GM23248 (cell line): ENCODE data around the gene TECPR2. TPM values are rescaled to one million over a fixed set of nuclear protein-coding genes. Genes with fewer than 3 reads are reported as not detected.

Experiments
- DNase-seq: peaks from one replicate; pipeline ENCODE4 v3.0.0-alpha.2; 2015
- H2AFZ ChIP-seq: fragments of 200-600 bp; sonication (generic); 2 replicates; pipeline ENCODE4 v1.6.1; 2016; ENCODE audit warnings: antibody characterized with exemption
- H3F3A ChIP-seq: fragments of 200-600 bp; sonication (generic); 2 replicates; pipeline ENCODE4 v1.6.1; 2016; ENCODE audit warnings: mild to moderate bottlenecking, antibody characterized with exemption, mixed run types; ENCODE audit not compliant: insufficient read depth
- H3K27ac ChIP-seq: fragments of 200-600 bp; sonication (generic); 2 replicates; pipeline ENCODE4 v1.5.1; 2016; ENCODE audit warnings: mild to moderate bottlenecking
- H3K27me3 ChIP-seq: fragments of 200-600 bp; sonication (generic); replicated peaks from 2 replicates; pipeline ENCODE4 v1.6.1; 2016; ENCODE audit warnings: mild to moderate bottlenecking; ENCODE audit not compliant: insufficient read depth
- H3K36me3 ChIP-seq: fragments of 200-600 bp; sonication (generic); 2 replicates; pipeline ENCODE4 v1.6.1; 2016; ENCODE audit warnings: low read depth, mild to moderate bottlenecking
- H3K4me1 ChIP-seq: fragments of 200-600 bp; sonication (generic); 2 replicates; pipeline ENCODE4 v1.6.1; 2016; ENCODE audit warnings: mild to moderate bottlenecking; ENCODE audit not compliant: insufficient read depth
- H3K4me2 ChIP-seq: fragments of 200-600 bp; sonication (generic); one replicate; pipeline ENCODE4 v1.6.1; 2016; ENCODE audit warnings: mild to moderate bottlenecking; ENCODE audit not compliant: unreplicated experiment
- H3K4me3 ChIP-seq: fragments of 200-600 bp; sonication (generic); 2 replicates; pipeline ENCODE4 v1.5.1; 2016; ENCODE audit warnings: mild to moderate bottlenecking
- H3K79me2 ChIP-seq: fragments of 200-600 bp; sonication (generic); 2 replicates; pipeline ENCODE4 v1.6.1; 2016; ENCODE audit warnings: mild to moderate bottlenecking; ENCODE audit not compliant: insufficient read depth
- H3K9ac ChIP-seq: fragments of 200-600 bp; sonication (generic); 2 replicates; pipeline ENCODE4 v1.6.1; 2016; ENCODE audit warnings: mild to moderate bottlenecking
- H3K9me2 ChIP-seq: fragments of 200-600 bp; sonication (generic); 2 replicates; pipeline ENCODE4 v1.6.1; 2016; ENCODE audit warnings: mixed run types, mild to moderate bottlenecking, moderate library complexity; ENCODE audit not compliant: insufficient read depth
- H3K9me3 ChIP-seq: fragments of 200-600 bp; sonication (generic); one replicate; pipeline ENCODE4 v1.6.1; 2017; ENCODE audit warnings: low read depth
- H4K20me1 ChIP-seq: fragments of 200-600 bp; sonication (generic); 2 replicates; pipeline ENCODE4 v1.6.0; 2016; ENCODE audit not compliant: insufficient read depth
- EZH2 ChIP-seq: fragments of 200-600 bp; sonication (generic); IDR thresholded peaks from 2 replicates; pipeline ENCODE4 v1.6.1; 2018; ENCODE audit warnings: antibody characterized with exemption, mild to moderate bottlenecking; ENCODE audit not compliant: insufficient read depth, poor library complexity, severe bottlenecking
- EZH2phosphoT487 ChIP-seq: fragments of 200-600 bp; sonication (generic); IDR thresholded peaks from 2 replicates; pipeline ENCODE4 v1.6.1; 2018; ENCODE audit warnings: antibody characterized with exemption, moderate library complexity, mild to moderate bottlenecking, low read depth; ENCODE audit not compliant: insufficient read depth
- WGBS, 2 experiments: methylation state at CpG; one replicate each; pipeline ENCODE4 v1.1.6; 2015 to 2017; ENCODE audit warnings: low lambda C conversion rate in 2 of 2, low coverage in 1 of 2; ENCODE audit errors: missing lambda C conversion rate in 2 of 2; 5-methylcytosine and 5-hydroxymethylcytosine counted together
- in situ Hi-C: fragments of 300-500 bp; cut with MboI; formaldehyde crosslinking; loops from 2 replicates; pipeline ENCODE4 v1.15.0; 2020
- polyA plus RNA-seq: library from polyadenylated mRNA; unstranded; fragments of >200 nt; fragmentation: Nextera tagmentation; extraction: Ambion mirVana; gene quantifications from 2 replicates; pipeline ENCODE4 v1.2.1, GENCODE V29; 2016
- total RNA-seq: library from RNA; depleted of rRNA; stranded (reverse); fragments of >200 nt; shearing (Covaris generic); gene quantifications from 2 replicates; pipeline ENCODE4 v1.2.3, GENCODE V29; 2014

TECPR2 gene
- total and polyA plus RNA-seq, 2 experiments from 2014 or later, result 11.4 to 15.8 TPM

DNA sequence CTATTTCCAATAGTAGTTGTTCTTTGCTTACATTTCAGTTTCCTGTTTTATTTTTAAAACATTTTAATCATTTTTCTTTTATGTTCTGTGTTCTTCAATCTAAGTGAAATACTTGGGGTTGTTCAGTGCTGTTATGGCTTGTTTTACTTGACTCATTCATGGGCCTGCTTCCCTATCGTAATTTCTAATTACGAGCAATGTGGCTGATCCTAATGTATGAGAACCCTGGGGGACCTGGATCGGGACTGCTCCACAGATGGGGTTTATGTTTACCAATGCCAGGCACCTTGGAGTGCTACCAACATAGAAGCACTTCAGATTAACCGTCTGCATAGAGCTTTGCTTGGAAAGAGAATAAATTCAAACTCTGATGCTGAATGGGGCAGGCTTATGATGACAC lies 29.8 kb downstream of the TECPR2 start:
- H4K20me1 ChIP-seq, result peaks cover 3% of the 10 kb centered on the region; the same call in 1 of the 2 replicates
- DNase-seq, result peak; percentile 7
- peaks cover 14% of the 10 kb centered on the region; the same call in 1 of the 2 replicates for H3K4me1 ChIP-seq
- H3K36me3 ChIP-seq, result 0 out of 2 replicates have a peak, but pooled peaks cover 5% of the 10 kb centered on the region
- no peak overlapping the region for H2AFZ ChIP-seq
- no peaks in the 10 kb centered on the region for H3K9me2 ChIP-seq
- H3K27ac ChIP-seq, result no peak overlapping the region
- H3K4me3 ChIP-seq, result no peak overlapping the region
- TF ChIP-seq EZH2phosphoT487 (no peak), EZH2 (no peak)
- no peaks in the 10 kb centered on the region for H3K9me3 ChIP-seq
- in situ Hi-C loops, result no loop called here
- H3K9ac ChIP-seq, result no peak overlapping the region
- H3K27me3 ChIP-seq, result no peaks in the 10 kb centered on the region
- H3K4me2 ChIP-seq, result no peak overlapping the region
- WGBS, 2 experiments, result 39 to 45% methylated on average over 4 of the region's 4 CpGs
- H3F3A ChIP-seq, result peaks cover 23% of the 10 kb centered on the region
- peaks cover 27% of the 10 kb centered on the region; the same call in 1 of the 2 replicates for H3K79me2 ChIP-seq

DNA sequence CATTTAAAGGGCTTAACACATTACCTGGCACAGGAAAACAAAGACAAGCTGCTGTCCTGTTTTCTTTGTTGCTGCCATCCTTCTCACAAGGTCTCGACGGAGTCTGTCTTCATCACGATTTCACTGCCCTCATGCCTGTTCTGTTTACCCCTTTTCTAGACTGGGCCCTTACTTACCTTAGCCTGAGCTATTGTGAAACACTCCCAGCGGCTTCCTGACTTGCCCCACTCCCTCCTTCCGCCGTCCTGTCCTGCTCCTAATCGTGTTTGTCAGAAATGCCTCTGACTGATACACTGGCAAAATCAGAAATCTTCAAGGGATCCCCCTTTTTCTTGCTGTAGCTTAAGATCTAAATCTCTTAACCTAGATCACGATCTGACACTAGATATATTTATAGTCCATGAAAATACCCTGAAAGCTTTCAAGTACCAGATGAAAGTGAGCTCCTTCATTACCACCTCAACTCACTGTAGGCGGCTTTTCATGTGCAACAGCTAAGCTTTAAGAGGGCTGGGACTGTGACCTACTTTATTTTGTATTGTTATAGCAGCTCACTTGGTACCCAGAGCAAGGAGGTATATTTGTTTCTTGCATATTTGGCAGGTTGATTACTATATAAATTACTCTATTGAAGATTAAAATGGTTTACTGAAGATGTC lies 32.1 kb downstream of the TECPR2 start:
- WGBS, 2 experiments, result 93 to 94% methylated on average over 9 of the region's 9 CpGs
- H2AFZ ChIP-seq, result no peak overlapping the region
- no peak overlapping the region for H3K27ac ChIP-seq
- H3K9me3 ChIP-seq, result no peaks in the 10 kb centered on the region
- no peak for DNase-seq
- peaks cover 27% of the 10 kb centered on the region; the same call in 1 of the 2 replicates for H3K79me2 ChIP-seq
- no peaks in the 10 kb centered on the region; the same call in 1 of the 2 replicates for H4K20me1 ChIP-seq
- in situ Hi-C loops, result no loop called here
- H3K36me3 ChIP-seq, result peaks cover 8% of the 10 kb centered on the region; the same call in 1 of the 2 replicates
- H3K4me3 ChIP-seq, result no peak overlapping the region
- H3K4me1 ChIP-seq, result peaks cover 11% of the 10 kb centered on the region; the same call in 1 of the 2 replicates
- no peak for TF ChIP-seq EZH2
- no peak for TF ChIP-seq EZH2phosphoT487
- no peaks in the 10 kb centered on the region for H3K27me3 ChIP-seq
- peaks cover 16% of the 10 kb centered on the region for H3F3A ChIP-seq
- no peak overlapping the region for H3K9ac ChIP-seq
- H3K9me2 ChIP-seq, result no peaks in the 10 kb centered on the region
- no peak overlapping the region for H3K4me2 ChIP-seq

DNA sequence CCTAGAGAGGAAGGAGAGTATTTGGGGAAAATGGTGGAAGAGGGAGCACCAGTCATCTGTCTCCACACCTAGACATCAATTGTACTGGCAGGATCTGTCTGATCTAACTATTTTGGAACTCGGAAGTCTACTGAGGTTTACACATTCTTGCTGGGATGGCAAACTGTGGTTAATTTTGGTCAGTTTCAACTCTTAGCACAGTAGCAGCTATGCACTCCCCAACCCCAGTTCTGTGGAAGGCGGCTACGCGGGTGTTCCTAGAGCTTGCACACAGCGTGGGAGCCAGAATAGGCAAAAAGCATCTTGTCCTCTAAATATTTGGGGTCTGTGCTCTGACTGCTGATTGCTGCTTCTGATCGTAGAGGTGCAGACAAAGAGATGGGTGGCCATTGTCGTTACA lies 33.8 kb downstream of the TECPR2 start:
- 68 to 69% methylated on average over 7 of the region's 7 CpGs for whole genome bisulfite sequencing, 2 experiments
- in situ Hi-C loops, result no loop called here
- no peak overlapping the region for H3K4me3 ChIP-seq
- TF ChIP-seq EZH2phosphoT487 (no peak), EZH2 (no peak)
- H3F3A ChIP-seq, result peaks cover 10% of the 10 kb centered on the region; the same call in 1 of the 2 replicates
- no peaks in the 10 kb centered on the region for H3K9me2 ChIP-seq
- no peak overlapping the region for H3K27ac ChIP-seq
- no peaks in the 10 kb centered on the region for H4K20me1 ChIP-seq
- no peaks in the 10 kb centered on the region for H3K4me1 ChIP-seq
- no peak overlapping the region for H2AFZ ChIP-seq
- H3K9ac ChIP-seq, result no peak overlapping the region
- no peak for DNase-seq
- H3K27me3 ChIP-seq, result no peaks in the 10 kb centered on the region
- no peak overlapping the region for H3K4me2 ChIP-seq
- peaks cover 22% of the 10 kb centered on the region; the same call in 1 of the 2 replicates for H3K79me2 ChIP-seq
- no peaks in the 10 kb centered on the region for H3K9me3 ChIP-seq
- H3K36me3 ChIP-seq, result peaks cover 16% of the 10 kb centered on the region; the same call in 1 of the 2 replicates

DNA sequence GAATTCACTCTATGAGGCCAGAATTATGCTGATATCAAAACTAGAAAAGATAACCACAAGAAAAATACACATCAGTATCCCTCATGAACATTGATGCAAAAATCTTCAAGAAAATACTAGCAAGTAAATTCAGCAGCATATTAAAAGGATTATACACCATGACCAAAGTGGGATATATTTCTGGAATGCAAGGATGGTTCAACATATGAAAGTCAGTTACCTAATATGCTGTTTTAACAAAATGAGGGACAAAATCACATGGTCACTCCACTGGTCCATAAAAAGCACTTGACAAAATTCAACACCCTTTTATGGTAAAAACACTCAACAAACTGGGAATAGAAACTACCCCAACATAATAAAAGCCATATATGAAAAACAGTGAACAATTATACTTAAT lies 40.3 kb downstream of the TECPR2 start:
- no peak overlapping the region for H3K4me2 ChIP-seq
- no peak overlapping the region for H2AFZ ChIP-seq
- H3K9me3 ChIP-seq, result no peaks in the 10 kb centered on the region
- H3K79me2 ChIP-seq, result no peaks in the 10 kb centered on the region
- no peaks in the 10 kb centered on the region for H3K4me1 ChIP-seq
- H3K4me3 ChIP-seq, result no peak overlapping the region
- no peak overlapping the region for H3K27ac ChIP-seq
- DNase-seq, result peak; percentile 21
- no peaks in the 10 kb centered on the region for H3K9me2 ChIP-seq
- in situ Hi-C loops, result no loop called here
- no peaks in the 10 kb centered on the region for H4K20me1 ChIP-seq
- H3F3A ChIP-seq, result no peaks in the 10 kb centered on the region; the same call in 1 of the 2 replicates
- TF ChIP-seq EZH2 (no peak), EZH2phosphoT487 (no peak)
- no peak overlapping the region for H3K9ac ChIP-seq
- peaks cover 14% of the 10 kb centered on the region for H3K36me3 ChIP-seq
- no peaks in the 10 kb centered on the region for H3K27me3 ChIP-seq
